Hematopoietic multipotent progenitor cell treated with erythropoietin and hydrocortisone succinate and interleukin-3 and kit ligand, for 15 days (in vitro differentiated cells): ENCODE data around the gene SLC9A3.

Experiments used
- DNase-seq: peaks from one replicate; pipeline ENCODE4 v3.0.0-alpha.2; 2015; ENCODE audit warnings: low spot score

Gene SLC9A3

DNA sequence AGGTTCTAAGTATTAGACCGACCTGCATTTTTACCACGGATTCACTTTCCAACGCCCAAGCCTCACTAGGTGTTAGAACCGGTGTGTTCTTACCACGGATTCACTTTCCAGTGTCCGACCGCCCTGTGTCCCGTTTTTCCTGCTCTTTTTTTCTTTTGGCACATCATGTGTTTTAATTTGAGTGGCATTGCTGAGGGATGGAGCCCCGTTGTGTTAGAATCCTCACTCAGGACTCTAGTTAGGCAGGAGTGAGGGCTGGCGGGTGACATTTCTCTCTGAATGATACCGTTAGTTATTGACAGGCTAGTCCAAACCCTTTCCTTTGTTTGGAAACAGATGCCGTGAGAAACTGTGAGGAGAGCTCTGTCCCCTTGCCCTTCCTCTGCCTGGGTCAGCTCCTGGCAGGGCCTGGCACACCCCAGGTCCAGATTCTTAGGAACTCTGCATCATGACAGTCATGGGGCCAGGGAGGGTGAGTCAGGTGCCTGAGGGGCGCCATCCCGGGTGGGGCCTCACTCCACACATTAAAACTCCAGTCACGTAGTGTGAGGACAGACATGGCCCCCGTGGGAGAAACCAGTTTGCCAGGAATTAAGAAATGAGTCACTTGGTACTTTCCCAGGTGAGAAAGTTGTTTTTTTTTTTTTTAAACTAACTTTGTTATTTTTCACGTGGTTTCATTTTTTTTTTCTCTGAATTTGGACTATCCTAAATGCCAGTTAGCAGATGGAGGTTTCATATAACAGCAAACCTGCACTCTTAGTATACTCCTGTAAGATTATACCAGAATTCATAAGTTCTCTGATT, 65.5 kb downstream of the SLC9A3 start:
- no peak for DNase-seq

DNA sequence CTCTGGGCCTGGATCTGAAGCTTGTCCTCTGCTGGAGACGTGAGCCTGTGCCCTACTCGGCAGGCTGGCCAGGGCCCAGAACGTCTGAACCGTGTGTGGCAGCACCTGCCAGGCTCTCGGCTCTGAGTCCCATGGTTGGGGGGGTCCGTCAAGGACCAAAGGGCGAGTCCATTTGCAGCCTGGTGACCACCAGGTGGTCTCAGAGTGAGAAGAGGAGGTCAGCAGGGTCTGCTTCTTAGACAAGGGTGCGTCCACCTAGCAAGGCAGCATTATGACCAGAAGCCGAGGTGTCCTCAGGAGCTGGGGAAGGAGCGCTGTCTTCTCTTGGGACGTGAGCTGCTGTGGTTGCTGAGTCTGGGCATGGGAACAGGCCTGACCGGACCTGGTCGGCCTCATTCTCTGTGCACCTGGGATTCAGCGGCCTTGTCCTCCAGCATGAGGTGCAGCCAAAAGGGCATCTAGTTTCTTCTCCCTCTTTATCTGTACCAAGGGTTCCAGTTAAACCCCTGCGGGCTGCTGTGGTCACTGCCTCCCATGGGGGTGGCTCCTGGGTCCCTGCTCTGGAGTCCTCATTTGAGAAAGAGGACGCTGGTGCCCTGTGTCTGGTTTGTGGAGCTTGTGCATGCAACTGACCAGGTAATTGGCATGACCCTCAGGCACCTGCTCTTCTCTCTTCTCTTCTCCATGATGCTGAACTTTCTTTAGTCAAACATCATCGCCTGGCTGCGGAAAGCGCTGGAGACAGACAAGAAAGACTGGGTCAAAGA, 66.9 kb downstream of the SLC9A3 start:
- DNase-seq, result no peak

DNA sequence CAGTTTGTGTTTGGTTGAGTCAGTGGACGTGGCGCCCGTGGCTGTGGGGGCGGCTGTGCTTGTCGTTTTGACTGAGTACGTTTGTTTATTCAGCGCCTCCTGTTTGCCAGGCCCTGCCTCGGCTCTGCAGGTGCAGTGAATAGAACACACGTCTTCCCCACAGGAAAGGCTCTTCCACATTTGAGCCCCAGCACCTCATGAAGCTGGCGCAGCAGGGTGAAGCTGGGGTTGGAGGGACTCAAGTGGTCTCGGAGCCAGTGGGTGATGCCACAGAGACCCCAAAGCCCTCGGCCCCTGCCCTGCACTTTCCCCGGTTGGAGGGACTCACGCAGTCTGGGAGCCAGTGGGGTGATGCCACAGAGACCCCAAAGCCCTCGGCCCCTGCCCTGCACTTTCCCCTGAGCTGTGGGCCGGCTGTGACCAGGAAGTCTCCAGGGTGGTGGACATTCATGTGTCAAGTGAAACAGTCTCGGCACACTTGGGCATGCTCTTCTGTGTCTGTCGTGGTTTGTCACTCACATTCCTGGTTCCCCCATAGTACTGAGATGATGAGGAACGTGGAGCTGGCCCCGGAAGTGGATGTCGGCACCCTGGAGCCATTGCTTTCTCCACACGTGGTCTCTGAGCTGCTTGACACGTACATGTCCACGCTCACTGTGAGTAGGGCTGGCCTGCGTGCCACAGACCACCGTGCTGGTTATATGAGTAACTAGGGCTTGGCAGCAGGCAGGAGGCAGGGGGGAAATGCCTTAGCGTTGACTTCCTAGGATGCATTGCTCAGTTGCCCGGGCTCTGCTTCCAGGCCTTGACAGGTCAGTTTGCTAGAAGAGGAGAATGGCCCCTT, 67.7 kb downstream of the SLC9A3 start:
- no peak for DNase-seq

DNA sequence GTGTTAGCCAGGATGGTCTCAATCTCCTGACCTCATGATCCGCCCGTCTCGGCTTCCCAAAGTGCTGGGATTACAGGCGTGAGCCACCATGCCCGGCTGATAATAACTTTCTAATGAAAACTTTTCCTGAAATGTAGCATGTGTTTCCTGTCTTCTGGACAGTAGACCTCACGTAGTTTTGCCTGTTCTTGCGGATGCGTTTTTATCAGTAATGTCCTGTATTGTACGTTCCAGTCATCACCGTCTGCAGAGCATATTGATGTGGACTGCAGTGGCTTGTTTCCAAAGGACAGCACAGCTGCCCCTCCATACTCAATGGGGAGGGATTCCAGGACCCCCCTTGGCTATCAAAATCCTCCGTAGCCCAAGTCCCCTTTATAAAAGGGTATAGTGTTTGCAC, 68.4 kb downstream of the SLC9A3 start:
- no peak for DNase-seq

DNA sequence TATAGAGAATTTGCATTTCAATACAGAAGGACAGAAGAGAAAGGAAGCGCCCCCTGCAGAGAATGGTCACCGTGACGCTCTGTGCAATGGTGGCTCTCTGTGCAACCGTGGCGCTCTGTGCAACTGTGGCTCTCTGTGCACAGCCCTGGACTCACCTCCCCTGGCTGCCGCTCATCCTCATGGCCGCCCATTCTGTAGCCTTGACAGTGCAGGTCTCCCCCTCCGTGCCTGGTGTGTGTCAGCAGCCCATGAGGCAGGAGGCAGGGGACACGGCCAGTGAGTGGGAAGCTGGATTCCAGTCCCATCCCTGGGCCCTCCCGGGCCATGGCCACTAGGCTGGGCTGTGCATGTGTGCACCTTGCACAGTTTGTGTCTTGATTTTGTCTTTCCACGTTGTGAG, 69.3 kb downstream of the SLC9A3 start:
- no peak for DNase-seq

DNA sequence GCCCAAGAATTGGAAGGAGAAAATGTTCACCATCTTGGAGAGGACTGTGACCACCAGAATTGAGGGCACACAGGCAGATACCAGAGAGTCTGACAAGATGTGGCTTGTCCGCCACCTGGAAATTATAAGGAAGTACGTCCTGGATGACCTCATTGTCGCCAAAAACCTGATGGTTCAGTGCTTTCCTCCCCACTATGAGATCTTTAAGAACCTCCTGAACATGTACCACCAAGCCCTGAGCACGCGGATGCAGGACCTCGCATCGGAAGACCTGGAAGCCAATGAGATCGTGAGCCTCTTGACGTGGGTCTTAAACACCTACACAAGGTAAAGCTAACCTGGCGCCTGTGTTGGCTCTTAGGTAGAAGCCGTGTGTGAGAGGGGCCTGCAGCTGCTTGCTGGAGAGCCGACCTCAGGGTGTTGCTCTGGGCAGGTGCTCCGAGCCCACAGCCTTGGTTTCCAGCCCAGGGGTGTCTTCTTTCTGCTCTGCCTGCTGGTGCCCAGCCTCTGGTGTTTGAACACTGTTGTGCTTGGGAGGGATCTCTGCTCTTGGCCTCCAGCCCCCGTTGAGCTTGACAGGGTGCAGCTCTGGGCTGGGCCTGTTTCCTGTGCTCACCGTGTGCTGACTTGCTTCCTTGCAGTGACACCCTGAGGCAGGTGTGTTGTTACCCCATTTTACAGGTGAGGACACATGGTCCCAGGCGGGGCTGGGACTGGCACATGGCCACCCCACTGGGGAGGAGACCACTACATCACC, 70.3 kb downstream of the SLC9A3 start:
- DNase-seq, result no peak

DNA sequence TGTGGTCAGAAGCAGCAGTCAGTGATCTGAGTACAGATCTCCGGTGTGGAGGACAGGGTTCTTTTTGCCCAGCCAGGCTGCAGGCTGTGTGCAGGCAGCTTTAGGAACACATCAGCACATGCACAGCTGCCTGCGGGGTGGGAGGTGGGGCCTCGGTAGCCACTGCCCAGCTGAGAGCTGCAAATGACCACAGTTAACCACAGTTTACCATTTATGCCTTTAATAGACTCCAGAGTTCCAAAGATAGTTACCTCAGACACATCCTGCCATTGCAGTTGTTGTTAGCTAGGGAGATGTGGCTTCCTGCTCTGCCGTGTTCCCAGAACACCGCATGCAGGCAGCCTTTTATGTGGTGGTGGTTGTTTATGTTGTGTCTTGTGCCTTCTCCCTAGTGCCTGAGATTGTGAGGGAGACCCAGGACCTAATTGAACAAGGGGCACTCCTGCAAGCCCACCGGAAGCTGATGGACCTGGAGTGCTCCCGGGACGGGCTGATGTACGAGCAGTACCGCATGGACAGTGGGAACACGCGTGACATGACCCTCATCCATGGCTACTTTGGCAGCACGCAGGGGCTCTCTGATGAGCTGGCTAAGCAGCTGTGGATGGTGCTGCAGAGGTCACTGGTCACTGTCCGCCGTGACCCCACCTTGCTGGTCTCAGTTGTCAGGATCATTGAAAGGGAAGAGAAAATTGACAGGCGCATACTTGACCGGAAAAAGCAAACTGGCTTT, 71.1 kb downstream of the SLC9A3 start:
- no peak for DNase-seq

DNA sequence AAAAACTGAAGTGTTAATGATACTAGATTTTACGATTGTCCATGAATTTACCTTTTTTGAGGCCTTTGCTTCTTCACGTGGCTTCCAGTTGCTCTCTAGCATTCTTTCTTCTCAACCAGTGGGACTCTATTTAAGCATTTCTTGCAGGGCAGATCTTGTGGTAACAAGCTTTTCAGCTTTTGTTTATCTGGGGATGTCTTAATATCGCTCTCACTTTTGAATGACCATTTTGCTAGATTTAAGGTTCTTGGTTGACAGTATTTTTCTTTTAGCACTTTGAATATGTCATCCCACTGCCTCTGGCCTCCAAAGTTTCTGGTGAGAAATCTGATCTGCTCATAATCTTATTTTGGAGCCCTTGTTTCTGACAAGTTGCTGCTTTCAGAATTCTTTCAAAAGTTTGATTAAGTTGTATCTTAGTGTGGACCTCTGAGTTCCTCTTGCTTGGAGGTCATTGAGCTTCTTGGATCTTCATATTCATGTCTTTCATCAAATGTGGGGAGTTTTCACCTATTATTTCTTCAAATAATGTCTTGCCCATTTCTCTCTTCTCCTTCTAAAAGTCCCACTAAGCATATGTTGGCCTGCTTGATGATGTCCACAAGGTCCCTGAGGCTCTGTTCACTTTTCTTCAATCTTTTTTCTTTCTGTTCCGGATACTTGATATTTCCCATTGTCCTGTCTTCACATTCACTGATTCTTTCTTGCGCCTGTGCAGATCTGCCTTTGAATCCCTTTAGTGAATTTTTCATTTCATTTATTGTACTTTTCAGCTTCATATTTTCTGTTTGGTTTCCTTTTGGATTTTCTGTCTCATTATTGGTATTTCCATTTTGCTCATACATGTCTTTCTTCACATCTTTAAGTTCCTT, 72.4 kb downstream of the SLC9A3 start:
- no peak for DNase-seq

DNA sequence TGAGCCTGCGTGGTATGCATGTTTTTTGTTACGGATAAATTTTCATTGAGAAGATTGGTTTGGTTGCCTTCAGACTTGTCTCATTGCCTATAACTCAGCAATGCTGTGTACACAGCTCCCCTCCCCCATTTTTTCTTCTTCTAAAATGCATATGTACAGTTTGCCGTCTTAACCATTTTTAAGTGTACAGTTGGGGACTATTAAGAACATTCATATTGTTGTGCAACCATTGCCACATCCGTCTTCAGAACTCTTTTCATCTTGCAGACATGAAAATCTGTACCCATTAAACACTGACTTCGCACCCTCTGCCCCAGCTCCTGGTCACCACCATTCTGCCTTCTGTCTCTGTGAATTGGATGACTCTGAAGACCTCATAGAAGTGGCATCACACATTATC, 75.1 kb downstream of the SLC9A3 start:
- no peak for DNase-seq

DNA sequence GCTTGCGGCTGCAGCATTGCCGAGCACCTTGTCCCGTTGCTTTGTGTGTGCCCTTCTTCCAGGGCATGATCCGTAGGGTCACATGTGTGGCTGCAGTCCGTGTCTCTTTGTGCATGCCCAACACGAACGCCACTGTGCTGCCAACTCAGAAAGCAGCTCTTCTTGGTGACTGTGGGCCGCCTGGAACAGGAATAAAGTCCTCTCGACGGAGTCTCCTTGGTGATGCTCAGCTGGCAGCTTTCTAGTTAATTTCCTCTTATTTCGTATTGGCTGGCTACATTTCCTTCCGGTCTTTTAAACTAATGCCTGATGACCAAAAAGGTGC, 75.5 kb downstream of the SLC9A3 start:
- no peak for DNase-seq

DNA sequence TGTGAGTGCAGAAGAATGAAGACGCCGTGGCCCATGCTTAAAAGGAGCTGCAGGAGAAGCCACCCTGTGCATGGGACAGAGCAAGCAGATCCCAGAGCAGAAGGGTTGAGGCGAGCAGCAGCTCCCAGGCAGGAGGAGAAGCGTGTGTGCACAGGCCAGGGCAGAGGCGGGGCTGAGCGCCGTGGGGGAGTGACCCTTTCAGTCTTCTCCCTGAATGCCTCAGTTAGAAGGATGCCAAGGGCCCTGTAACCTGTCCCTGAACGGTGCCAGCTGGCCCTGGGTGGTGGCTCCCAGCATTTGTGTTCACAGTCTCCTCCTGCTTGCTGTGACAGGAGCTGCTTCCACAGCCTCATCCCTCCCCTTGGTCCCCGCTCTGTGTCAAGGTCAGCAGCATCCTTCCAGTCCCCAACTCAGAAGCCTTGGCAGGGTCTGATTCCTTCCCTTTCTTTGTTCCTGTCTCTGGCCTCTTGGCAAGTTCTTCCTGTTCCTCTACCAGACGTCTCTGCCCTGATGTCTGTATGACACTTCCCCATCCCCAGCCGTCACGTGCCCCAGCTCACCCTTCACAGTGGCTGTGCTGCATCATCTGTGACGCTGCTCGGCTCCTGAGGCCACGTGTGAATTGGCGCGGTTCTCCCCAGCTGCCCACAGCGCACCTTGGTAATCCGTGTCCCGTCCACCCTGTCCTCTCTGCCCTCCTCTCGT, 76.0 kb downstream of the SLC9A3 start:
- no peak for DNase-seq

DNA sequence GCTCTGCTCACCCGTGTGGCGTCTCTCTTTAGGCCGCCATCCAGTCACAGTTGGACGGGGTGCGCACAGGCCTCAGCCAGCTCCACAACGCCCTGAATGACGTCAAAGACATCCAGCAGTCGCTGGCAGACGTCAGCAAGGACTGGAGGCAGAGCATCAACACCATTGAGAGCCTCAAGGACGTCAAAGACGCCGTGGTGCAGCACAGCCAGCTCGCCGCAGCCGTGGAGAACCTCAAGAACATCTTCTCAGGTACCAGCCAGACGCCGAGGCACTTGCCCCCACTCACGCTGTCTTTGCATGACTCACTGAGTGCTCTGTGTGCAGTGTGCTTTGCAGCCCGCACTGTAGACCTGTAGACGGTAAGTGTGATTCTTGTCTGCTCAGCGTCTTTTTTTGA, 76.7 kb downstream of the SLC9A3 start:
- no peak for DNase-seq

DNA sequence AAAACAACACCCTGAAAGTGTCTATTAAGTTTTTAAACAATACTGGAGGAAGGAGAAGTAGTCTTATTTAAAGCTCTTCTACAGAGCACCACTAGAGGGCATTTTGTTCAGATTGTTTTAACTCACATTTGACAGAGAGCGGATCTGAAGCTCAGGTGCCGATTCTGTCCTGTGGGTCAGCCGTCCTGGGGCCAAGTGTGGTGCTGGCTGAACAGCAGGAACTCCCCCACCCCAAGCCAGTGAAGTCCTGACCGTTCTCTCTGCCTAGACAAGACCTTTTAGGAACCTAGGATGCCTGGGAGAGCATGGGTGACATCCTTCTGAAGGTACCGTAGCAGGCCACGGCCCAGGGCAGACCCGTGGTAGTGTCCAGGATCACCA, 77.4 kb downstream of the SLC9A3 start:
- DNase-seq, result peak; percentile 49

DNA sequence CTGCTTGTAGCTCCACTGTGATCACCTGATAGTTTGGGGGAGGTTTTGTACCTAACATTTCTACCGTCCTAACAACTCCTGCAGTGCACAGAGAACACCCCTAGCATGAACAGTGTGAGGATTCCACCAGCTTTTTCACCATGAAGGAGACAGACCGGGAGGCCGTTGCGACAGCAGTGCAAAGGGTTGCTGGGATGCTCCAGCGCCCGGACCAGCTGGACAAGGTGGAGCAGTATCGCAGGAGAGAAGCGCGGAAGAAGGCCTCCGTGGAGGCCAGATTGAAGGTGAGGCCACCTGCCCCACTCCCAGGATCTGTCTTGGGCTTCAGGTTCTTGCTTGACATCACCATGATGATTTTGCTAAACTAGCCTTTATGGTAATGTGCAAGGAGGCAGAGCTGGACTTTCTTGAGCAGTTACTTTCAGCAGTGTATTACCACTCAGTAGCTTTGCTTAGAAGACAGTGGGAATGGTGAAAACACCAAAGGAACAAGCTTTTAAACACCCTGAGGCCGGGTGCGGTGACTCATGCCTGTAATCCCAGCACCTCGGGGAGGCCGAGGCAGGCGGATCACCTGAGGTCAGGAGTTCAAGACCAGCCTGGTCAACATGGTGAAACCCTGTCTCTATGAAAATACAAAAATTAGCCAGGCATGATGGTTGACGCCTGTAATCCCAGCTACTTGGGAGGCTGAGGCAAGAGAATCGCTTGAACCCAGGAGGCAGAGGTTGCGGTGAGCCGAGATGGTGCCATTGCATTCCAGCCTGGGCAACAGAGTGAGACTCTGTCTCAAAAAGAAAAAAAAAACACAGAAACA, 78.0 kb downstream of the SLC9A3 start:
- DNase-seq, result no peak

DNA sequence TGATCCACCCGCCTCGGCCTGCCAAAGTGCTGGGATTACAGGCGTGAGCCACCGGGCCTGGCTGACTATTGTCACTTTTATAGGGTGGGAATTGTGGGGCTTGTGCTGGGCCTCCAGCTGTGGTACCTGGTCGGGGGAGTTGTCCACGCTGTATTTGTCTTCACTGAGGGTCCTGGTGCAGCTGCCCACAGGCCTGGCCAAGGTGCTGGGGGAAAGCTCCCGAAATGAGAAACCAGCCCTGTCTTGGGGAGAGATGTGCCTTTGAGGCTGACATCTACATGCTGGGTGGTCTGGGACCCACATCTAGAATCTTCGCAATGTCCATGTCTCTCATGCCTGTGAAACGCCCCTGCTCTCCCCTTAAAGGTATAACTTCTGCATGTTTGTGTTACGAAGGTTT, 78.7 kb downstream of the SLC9A3 start:
- no peak for DNase-seq

DNA sequence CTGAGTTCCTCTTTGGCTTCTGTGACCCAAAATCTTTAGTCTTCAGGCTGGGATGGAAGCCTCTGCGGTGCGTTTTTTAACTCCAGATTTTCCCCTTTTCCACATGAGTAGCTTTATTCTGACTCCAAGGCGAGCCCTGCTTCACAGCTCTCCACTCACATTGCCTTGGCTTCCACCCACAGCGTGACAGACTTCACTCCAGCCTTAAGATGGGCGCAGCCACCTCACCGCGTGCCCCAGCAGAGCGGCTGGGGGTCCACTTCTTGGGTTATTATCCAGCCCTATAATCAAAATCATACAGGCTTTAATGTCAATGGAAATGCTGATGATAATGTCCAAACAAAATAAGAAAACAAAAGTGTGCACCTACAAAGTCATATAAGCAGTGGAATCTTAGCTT, 80.0 kb downstream of the SLC9A3 start:
- no peak for DNase-seq

DNA sequence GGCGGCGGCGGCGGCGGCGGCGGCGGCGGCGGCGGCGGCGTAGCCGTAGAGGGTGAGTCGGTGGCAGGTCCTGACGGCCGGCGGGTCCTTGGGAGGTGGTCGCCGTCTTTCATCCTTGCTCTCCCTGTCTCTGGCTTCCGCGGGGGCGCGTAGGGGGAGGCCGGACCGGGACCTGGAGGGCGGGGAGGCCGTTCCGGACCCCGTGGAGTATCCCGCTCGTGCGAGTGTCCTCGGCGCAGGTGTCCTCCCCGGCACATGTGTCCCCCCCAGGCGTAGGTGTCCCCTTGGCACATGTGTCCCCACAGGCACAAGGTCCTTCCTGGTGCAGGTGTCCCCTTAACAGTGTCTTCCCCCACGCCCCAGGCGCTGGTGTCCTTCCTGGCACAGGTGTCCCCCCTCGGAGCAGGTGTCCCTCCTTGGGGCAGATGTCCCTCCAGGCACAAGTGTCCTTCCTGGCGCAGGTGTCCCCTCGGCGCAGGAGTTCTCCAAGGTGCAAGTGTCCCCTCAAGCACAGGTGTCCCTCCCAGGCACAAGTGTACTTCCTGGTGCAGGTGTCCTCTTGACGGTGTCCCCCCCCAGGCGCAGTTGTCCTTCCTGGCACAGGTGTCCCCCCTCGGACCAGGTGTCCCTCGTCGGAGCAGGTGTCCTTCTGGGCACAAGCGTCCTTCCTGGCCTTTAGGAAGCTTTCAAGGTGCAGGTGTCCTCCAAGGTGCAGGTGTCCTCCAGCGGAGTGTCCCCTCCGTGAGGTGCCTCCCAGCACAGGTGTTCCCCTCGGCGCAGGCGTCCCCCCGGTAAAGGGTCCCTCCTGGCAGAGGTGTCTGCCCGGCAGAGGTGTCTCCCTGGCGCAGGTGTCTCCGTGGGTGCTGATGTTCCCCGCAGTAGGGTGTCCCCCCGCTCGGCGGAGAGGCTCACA, 80.8 kb downstream of the SLC9A3 start:
- peak; percentile 7 for DNase-seq
